ENCODE measurements around the gene ERMAP. TPM values are rescaled to one million over a fixed set of nuclear protein-coding genes. Genes with fewer than 3 reads are reported as not detected.

ERMAP gene
- total RNA-seq, 2 experiments from 2014 or later = 3.1 TPM

GRCh38 chr1:42833981-42834380, 17.1 kb downstream of the ERMAP start:
- no peak overlapping the region for H3K4me3 Mint-ChIP-seq
- no peaks in the 10 kb centered on the region for H3K36me3 Mint-ChIP-seq (ENCODE audit: low read depth)
- intact Hi-C loops (cut with micrococcal nuclease) = no loop called here
- CTCF ChIA-PET = no interaction called here
- DNase-seq = no peak
- no peaks in the 10 kb centered on the region for H3K27me3 Mint-ChIP-seq (ENCODE audit: low read depth)
- H3K27ac Mint-ChIP-seq = no peak overlapping the region
- no peaks in the 10 kb centered on the region for H3K9me3 Mint-ChIP-seq
- no peaks in the 10 kb centered on the region for H3K4me1 Mint-ChIP-seq (ENCODE audit: low read depth)

- CTCF ChIA-PET = interaction anchor here (0.7 to 2.0 kb wide), 3 partner anchors 13 to 57 kb away, joined by 3 to 4 read pairs (median 4); no protein-coding TSS in a partner anchor
Measured at GRCh38 chr1:42834803-42835202, 17.9 kb downstream of the ERMAP start.

GRCh38 chr1:42835422-42835821, 18.5 kb downstream of the ERMAP start:
- intact Hi-C loops (cut with micrococcal nuclease) = no loop called here
- CTCF ChIA-PET = interaction anchor here (0.8 to 2.0 kb wide), 3 partner anchors 14 to 238 kb away, joined by 3 to 4 read pairs (median 4); no protein-coding TSS in a partner anchor
- Mint-ChIP-seq H3K36me3 (ENCODE audit: low read depth) (no peaks in the 10 kb centered on the region), H3K27me3 (ENCODE audit: low read depth) (no peaks in the 10 kb centered on the region), H3K27ac (no peak overlapping the region), H3K4me3 (no peak overlapping the region), H3K9me3 (no peaks in the 10 kb centered on the region), H3K4me1 (ENCODE audit: low read depth) (no peaks in the 10 kb centered on the region)
- no peak for DNase-seq

More at GRCh38 chr1:42834803-42835202, 17.9 kb downstream of the ERMAP start:
- Mint-ChIP-seq H3K4me1 (ENCODE audit: low read depth) (no peaks in the 10 kb centered on the region), H3K4me3 (no peak overlapping the region), H3K27me3 (ENCODE audit: low read depth) (no peaks in the 10 kb centered on the region), H3K27ac (no peak overlapping the region), H3K36me3 (ENCODE audit: low read depth) (no peaks in the 10 kb centered on the region), H3K9me3 (no peaks in the 10 kb centered on the region)
- intact Hi-C loops (cut with micrococcal nuclease) = no loop called here
- DNase-seq = no peak

GRCh38 chr1:42837709-42838108, 20.8 kb downstream of the ERMAP start:
- CTCF ChIA-PET = interaction anchor here (1.1 kb wide), 1 partner anchor 10 kb away, joined by 4 read pairs; no protein-coding TSS in a partner anchor
- H3K36me3 Mint-ChIP-seq (ENCODE audit: low read depth) = peaks cover 6% of the 10 kb centered on the region
- H3K27me3 Mint-ChIP-seq (ENCODE audit: low read depth) = no peaks in the 10 kb centered on the region

GRCh38 chr1:42838482-42839190, 21.7 kb downstream of the ERMAP start:
- CTCF ChIA-PET = interaction anchor here (1.1 kb wide), 1 partner anchor 9 kb away, joined by 4 read pairs; no protein-coding TSS in a partner anchor
- Mint-ChIP-seq H3K4me1 (ENCODE audit: low read depth) (no peaks in the 10 kb centered on the region), H3K27me3 (ENCODE audit: low read depth) (no peaks in the 10 kb centered on the region), H3K27ac (no peak overlapping the region), H3K9me3 (no peaks in the 10 kb centered on the region), H3K36me3 (ENCODE audit: low read depth) (peaks cover 10% of the 10 kb centered on the region), H3K4me3 (no peak overlapping the region)
- no peak for DNase-seq
- intact Hi-C loops (cut with micrococcal nuclease) = no loop called here

More at GRCh38 chr1:42837709-42838108, 20.8 kb downstream of the ERMAP start:
- intact Hi-C loops (cut with micrococcal nuclease) = no loop called here
- Mint-ChIP-seq H3K4me3 (no peak overlapping the region), H3K27ac (no peak overlapping the region), H3K4me1 (ENCODE audit: low read depth) (no peaks in the 10 kb centered on the region), H3K9me3 (no peaks in the 10 kb centered on the region)
- no peak for DNase-seq

- Mint-ChIP-seq H3K27me3 (ENCODE audit: low read depth) (no peaks in the 10 kb centered on the region), H3K4me3 (no peak overlapping the region), H3K9me3 (no peaks in the 10 kb centered on the region), H3K27ac (no peak overlapping the region), H3K4me1 (ENCODE audit: low read depth) (peaks cover 2% of the 10 kb centered on the region), H3K36me3 (ENCODE audit: low read depth) (peaks cover 10% of the 10 kb centered on the region)
- DNase-seq = no peak
- CTCF ChIA-PET = interaction anchor here (0.5 kb wide), 1 partner anchor 347 kb away, joined by 5 read pairs; no protein-coding TSS in a partner anchor
- intact Hi-C loops (cut with micrococcal nuclease) = loop anchor here (10.0 kb wide), 2 partner anchors 156 to 376 kb away; partner anchors contain the start of genes CCDC30 and YBX1
Measured at GRCh38 chr1:42841010-42841409, 24.1 kb downstream of the ERMAP start.

GRCh38 chr1:42841440-42842147, 24.7 kb downstream of the ERMAP start:
- intact Hi-C loops (cut with micrococcal nuclease) = loop anchor here (10.0 kb wide), 2 partner anchors 157 to 377 kb away; partner anchors contain the start of genes CCDC30 and YBX1
- no peak overlapping the region for H3K27ac Mint-ChIP-seq
- no peak overlapping the region for H3K4me3 Mint-ChIP-seq
- CTCF ChIA-PET = interaction anchor here (0.5 kb wide), 1 partner anchor 346 kb away, joined by 5 read pairs; no protein-coding TSS in a partner anchor
- peaks cover 10% of the 10 kb centered on the region for H3K36me3 Mint-ChIP-seq (ENCODE audit: low read depth)
- no peaks in the 10 kb centered on the region for H3K27me3 Mint-ChIP-seq (ENCODE audit: low read depth)
- H3K4me1 Mint-ChIP-seq (ENCODE audit: low read depth) = peaks cover 2% of the 10 kb centered on the region
- DNase-seq = no peak
- H3K9me3 Mint-ChIP-seq = no peaks in the 10 kb centered on the region

- no peak overlapping the region for H3K27ac Mint-ChIP-seq
- CTCF ChIA-PET = no interaction called here
- DNase-seq = peak; percentile 16
Measured at GRCh38 chr1:42844592-42845140, 27.7 kb downstream of the ERMAP start.

GRCh38 chr1:42845193-42845592, 28.3 kb downstream of the ERMAP start:
- Mint-ChIP-seq H3K27me3 (ENCODE audit: low read depth) (no peaks in the 10 kb centered on the region), H3K4me3 (no peak overlapping the region), H3K36me3 (ENCODE audit: low read depth) (peaks cover 23% of the 10 kb centered on the region), H3K27ac (no peak overlapping the region), H3K9me3 (peaks cover 4% of the 10 kb centered on the region), H3K4me1 (ENCODE audit: low read depth) (peaks cover 28% of the 10 kb centered on the region)
- CTCF ChIA-PET = no interaction called here
- intact Hi-C loops (cut with micrococcal nuclease) = loop anchor here (5.0 to 10.0 kb wide), 3 partner anchors 112 to 380 kb away; partner anchors contain the start of genes CCDC30, SLC2A1 and YBX1
- no peak for DNase-seq

More at GRCh38 chr1:42844592-42845140, 27.7 kb downstream of the ERMAP start:
- intact Hi-C loops (cut with micrococcal nuclease) = loop anchor here (5.0 to 10.0 kb wide), 3 partner anchors 113 to 380 kb away; partner anchors contain the start of genes CCDC30, SLC2A1 and YBX1
- Mint-ChIP-seq H3K4me3 (no peak overlapping the region), H3K9me3 (peaks cover under 1% of the 10 kb centered on the region), H3K27me3 (ENCODE audit: low read depth) (no peaks in the 10 kb centered on the region), H3K4me1 (ENCODE audit: low read depth) (peaks cover 25% of the 10 kb centered on the region), H3K36me3 (ENCODE audit: low read depth) (peaks cover 18% of the 10 kb centered on the region)

- intact Hi-C loops (cut with micrococcal nuclease) = loop anchor here (1.0 to 10.0 kb wide), 7 partner anchors 29 to 381 kb away; partner anchors contain the start of genes C1orf50, CCDC30, ERMAP and P3H1
- Mint-ChIP-seq H3K4me1 (ENCODE audit: low read depth) (peaks cover 28% of the 10 kb centered on the region), H3K9me3 (peaks cover 7% of the 10 kb centered on the region), H3K27ac (peak overlapping the region; percentile 74), H3K27me3 (ENCODE audit: low read depth) (no peaks in the 10 kb centered on the region), H3K4me3 (peak overlapping the region; percentile 82), H3K36me3 (ENCODE audit: low read depth) (peaks cover 30% of the 10 kb centered on the region)
- DNase-seq = peak; percentile 32
- CTCF ChIA-PET = interaction anchor here (0.6 to 2.8 kb wide), 9 partner anchors 11 to 269 kb away, joined by 3 to 10 read pairs (median 3); partner anchors contain the start of genes ERMAP and SVBP
Measured at GRCh38 chr1:42845866-42846256, 28.9 kb downstream of the ERMAP start.

GRCh38 chr1:42846257-42847110, 29.6 kb downstream of the ERMAP start, which contains the start of gene ZNF691:
Gene ZNF691, plus strand, starts transcription at chr1:42846613. Its CDS starts 3,046 bp downstream, at chr1:42849659.
- no peaks in the 10 kb centered on the region for H3K27me3 Mint-ChIP-seq (ENCODE audit: low read depth)
- CTCF ChIA-PET = interaction anchor here (0.6 to 2.8 kb wide), 14 partner anchors 8 to 270 kb away, joined by 3 to 10 read pairs (median 3); partner anchors contain the start of genes ERMAP and SVBP
- H3K27ac Mint-ChIP-seq = peak within 1 kb of the TSS; percentile 74
- H3K4me3 Mint-ChIP-seq = peak within 1 kb of the TSS; percentile 82
- H3K9me3 Mint-ChIP-seq = peaks cover 12% of the 10 kb centered on the region
- intact Hi-C loops (cut with micrococcal nuclease) = loop anchor here (1.0 to 10.0 kb wide), 7 partner anchors 29 to 382 kb away; partner anchors contain the start of genes C1orf50, CCDC30, ERMAP and P3H1
- DNase-seq = peak; percentile 95
- peaks cover 36% of the 10 kb centered on the region for H3K36me3 Mint-ChIP-seq (ENCODE audit: low read depth)
- peaks cover 28% of the 10 kb centered on the region for H3K4me1 Mint-ChIP-seq (ENCODE audit: low read depth)

Measured in activated naive CD4-positive, alpha-beta T cell treated with anti-CD3 and anti-CD28 coated beads for 36 hours (primary cell).